ENCODE measurements around the gene FSTL4.
A peak's percentile ranks its signal among the peaks of the same experiment; 100 is the strongest.

Gene FSTL4

GRCh38 chr5:133433641-133434040 is 178.7 kb downstream of the FSTL4 start:
- DNase-seq (ENCODE audit: low read depth in 4 of 4, low spot score in 1 of 4), result no peak

GRCh38 chr5:133432956-133433532 is 179.3 kb downstream of the FSTL4 start:
- no peak for DNase-seq (ENCODE audit: low read depth in 4 of 4, low spot score in 1 of 4)

GRCh38 chr5:133431326-133431865 is 180.9 kb downstream of the FSTL4 start:
- no peak for DNase-seq (ENCODE audit: low read depth in 4 of 4, low spot score in 1 of 4)

- DNase-seq (ENCODE audit: low read depth in 4 of 4, low spot score in 1 of 4), result no peak
Observed at GRCh38 chr5:133430095-133430494, 182.2 kb downstream of the FSTL4 start.

- no peak for DNase-seq (ENCODE audit: low read depth in 4 of 4, low spot score in 1 of 4)
Observed at GRCh38 chr5:133429046-133429445, 183.3 kb downstream of the FSTL4 start.

- DNase-seq (ENCODE audit: low read depth in 4 of 4, low spot score in 1 of 4), result no peak
Observed at GRCh38 chr5:133428072-133428660, 184.2 kb downstream of the FSTL4 start.

- DNase-seq (ENCODE audit: low read depth in 4 of 4, low spot score in 1 of 4), result no peak
Observed at GRCh38 chr5:133427121-133427777, 185.1 kb downstream of the FSTL4 start.

GRCh38 chr5:133426264-133426663 is 186.1 kb downstream of the FSTL4 start:
- no peak for DNase-seq (ENCODE audit: low read depth in 4 of 4, low spot score in 1 of 4)

GRCh38 chr5:133425764-133426163 is 186.6 kb downstream of the FSTL4 start:
- DNase-seq (ENCODE audit: low read depth in 4 of 4, low spot score in 1 of 4), result no peak

GRCh38 chr5:133425222-133425621 is 187.1 kb downstream of the FSTL4 start:
- DNase-seq (ENCODE audit: low read depth in 4 of 4, low spot score in 1 of 4), result no peak

- peak; percentile 31 to 59 (median 56) for DNase-seq (ENCODE audit: low read depth in 4 of 4, low spot score in 1 of 4)
Observed at GRCh38 chr5:133423618-133424282, 188.6 kb downstream of the FSTL4 start.

GRCh38 chr5:133423011-133423617 is 189.2 kb downstream of the FSTL4 start:
- DNase-seq (ENCODE audit: low read depth in 4 of 4, low spot score in 1 of 4), result no peak

- no peak for DNase-seq (ENCODE audit: low read depth in 4 of 4, low spot score in 1 of 4)
Observed at GRCh38 chr5:133421806-133422205, 190.5 kb downstream of the FSTL4 start.

GRCh38 chr5:133421394-133421793 is 190.9 kb downstream of the FSTL4 start:
- DNase-seq (ENCODE audit: low read depth in 4 of 4, low spot score in 1 of 4), result peak in 1 of 4 experiments; percentile 8

- no peak for DNase-seq (ENCODE audit: low read depth in 4 of 4, low spot score in 1 of 4)
Observed at GRCh38 chr5:133420440-133421301, 191.7 kb downstream of the FSTL4 start.

GRCh38 chr5:133415906-133416305 is 196.4 kb downstream of the FSTL4 start:
- DNase-seq (ENCODE audit: low read depth in 4 of 4, low spot score in 1 of 4), result no peak

GRCh38 chr5:133415506-133415905 is 196.8 kb downstream of the FSTL4 start:
- DNase-seq (ENCODE audit: low read depth in 4 of 4, low spot score in 1 of 4), result no peak

GRCh38 chr5:133412661-133413060 is 199.7 kb downstream of the FSTL4 start:
- DNase-seq (ENCODE audit: low read depth in 4 of 4, low spot score in 1 of 4), result no peak

- no peak for DNase-seq (ENCODE audit: low read depth in 4 of 4, low spot score in 1 of 4)
Observed at GRCh38 chr5:133410335-133410828, 202.0 kb downstream of the FSTL4 start.

- no peak for DNase-seq (ENCODE audit: low read depth in 4 of 4, low spot score in 1 of 4)
Observed at GRCh38 chr5:133409210-133409674, 203.1 kb downstream of the FSTL4 start.
